Measurements from ENCODE around the gene RNU7-1.

The RNU7-1 gene

GRCh38 chr12:6917491-6918231 is 26.0 kb upstream of the RNU7-1 start:
- no peak for DNase-seq (ENCODE audit: low read depth, low spot score)

- DNase-seq (ENCODE audit: low read depth, low spot score), result no peak
These were observed 24.0 kb upstream of the RNU7-1 start for GRCh38 chr12:6919588-6919987.

- DNase-seq (ENCODE audit: low read depth, low spot score), result no peak
These were observed 22.1 kb upstream of the RNU7-1 start for GRCh38 chr12:6921539-6921938.

GRCh38 chr12:6921996-6922946 is 21.3 kb upstream of the RNU7-1 start:
- no peak for DNase-seq (ENCODE audit: low read depth, low spot score)

GRCh38 chr12:6923003-6923732 is 20.4 kb upstream of the RNU7-1 start:
- no peak for DNase-seq (ENCODE audit: low read depth, low spot score)

GRCh38 chr12:6923851-6924250 is 19.8 kb upstream of the RNU7-1 start:
- no peak for DNase-seq (ENCODE audit: low read depth, low spot score)

GRCh38 chr12:6925239-6925539 is 18.4 kb upstream of the RNU7-1 start:
- DNase-seq (ENCODE audit: low read depth, low spot score), result no peak

GRCh38 chr12:6925540-6926279 is 17.9 kb upstream of the RNU7-1 start:
- DNase-seq (ENCODE audit: low read depth, low spot score), result no peak

GRCh38 chr12:6927379-6928021 is 16.1 kb upstream of the RNU7-1 start, which contains the start of gene ATN1:
ATN1 (plus strand) TSS chr12:6927959; CDS start chr12:6934002, 6,043 bp downstream.
- no peak for DNase-seq (ENCODE audit: low read depth, low spot score)

GRCh38 chr12:6928022-6928702 is 15.5 kb upstream of the RNU7-1 start:
- no peak for DNase-seq (ENCODE audit: low read depth, low spot score)

- no peak for DNase-seq (ENCODE audit: low read depth, low spot score)
These were observed 14.8 kb upstream of the RNU7-1 start for GRCh38 chr12:6928703-6929407.

GRCh38 chr12:6929466-6930452 is 13.9 kb upstream of the RNU7-1 start:
- DNase-seq (ENCODE audit: low read depth, low spot score), result no peak

GRCh38 chr12:6932766-6933165 is 10.8 kb upstream of the RNU7-1 start:
- no peak for DNase-seq (ENCODE audit: low read depth, low spot score)

GRCh38 chr12:6934110-6934509 is 9.5 kb upstream of the RNU7-1 start:
- DNase-seq (ENCODE audit: low read depth, low spot score), result no peak

GRCh38 chr12:6935371-6936193 is 8.0 kb upstream of the RNU7-1 start:
- DNase-seq (ENCODE audit: low read depth, low spot score), result no peak

- no peak for DNase-seq (ENCODE audit: low read depth, low spot score)
These were observed 7.4 kb upstream of the RNU7-1 start for GRCh38 chr12:6936194-6936635.

- no peak for DNase-seq (ENCODE audit: low read depth, low spot score)
These were observed 6.8 kb upstream of the RNU7-1 start for GRCh38 chr12:6936636-6937480.

Data from smooth muscle cell of the brain vasculature (primary cell).